Measurements from ENCODE around the gene LDLR.
"Not testable (repeated sequence)": the region's sequence is repeated elsewhere in the genome, so short reads cannot be mapped to it uniquely, and the experiment has no call there.

The LDLR gene

DNA sequence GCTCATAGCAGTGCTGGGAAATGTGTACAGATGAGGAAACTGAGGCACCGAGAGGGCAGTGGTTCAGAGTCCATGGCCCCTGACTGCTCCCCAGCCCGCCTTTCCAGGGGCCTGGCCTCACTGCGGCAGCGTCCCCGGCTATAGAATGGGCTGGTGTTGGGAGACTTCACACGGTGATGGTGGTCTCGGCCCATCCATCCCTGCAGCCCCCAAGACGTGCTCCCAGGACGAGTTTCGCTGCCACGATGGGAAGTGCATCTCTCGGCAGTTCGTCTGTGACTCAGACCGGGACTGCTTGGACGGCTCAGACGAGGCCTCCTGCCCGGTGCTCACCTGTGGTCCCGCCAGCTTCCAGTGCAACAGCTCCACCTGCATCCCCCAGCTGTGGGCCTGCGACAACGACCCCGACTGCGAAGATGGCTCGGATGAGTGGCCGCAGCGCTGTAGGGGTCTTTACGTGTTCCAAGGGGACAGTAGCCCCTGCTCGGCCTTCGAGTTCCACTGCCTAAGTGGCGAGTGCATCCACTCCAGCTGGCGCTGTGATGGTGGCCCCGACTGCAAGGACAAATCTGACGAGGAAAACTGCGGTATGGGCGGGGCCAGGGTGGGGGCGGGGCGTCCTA, 15.9 kb downstream of the LDLR start:
- H3K36me3 ChIP-seq (ENCODE audit: control insufficient read depth, insufficient read depth, low read length), result peaks cover 97% of the 10 kb centered on the region
- H3K9me3 ChIP-seq (ENCODE audit: control insufficient read depth, low read length), result no peaks in the 10 kb centered on the region
- no peak overlapping the region for H3K27ac ChIP-seq (ENCODE audit: low read depth, low read length, severe bottlenecking)
- 97% methylated on average over 32 to 36 of the region's 36 CpGs for WGBS, 2 experiments (ENCODE audit: insufficient coverage in 2 of 2)
- H3K4me3 ChIP-seq (ENCODE audit: extremely low read depth, insufficient read depth, low read length, poor library complexity, severe bottlenecking), result no peak overlapping the region
- no peaks in the 10 kb centered on the region for H3K4me1 ChIP-seq (ENCODE audit: control insufficient read depth, insufficient read depth, low read length, poor library complexity, severe bottlenecking)

DNA sequence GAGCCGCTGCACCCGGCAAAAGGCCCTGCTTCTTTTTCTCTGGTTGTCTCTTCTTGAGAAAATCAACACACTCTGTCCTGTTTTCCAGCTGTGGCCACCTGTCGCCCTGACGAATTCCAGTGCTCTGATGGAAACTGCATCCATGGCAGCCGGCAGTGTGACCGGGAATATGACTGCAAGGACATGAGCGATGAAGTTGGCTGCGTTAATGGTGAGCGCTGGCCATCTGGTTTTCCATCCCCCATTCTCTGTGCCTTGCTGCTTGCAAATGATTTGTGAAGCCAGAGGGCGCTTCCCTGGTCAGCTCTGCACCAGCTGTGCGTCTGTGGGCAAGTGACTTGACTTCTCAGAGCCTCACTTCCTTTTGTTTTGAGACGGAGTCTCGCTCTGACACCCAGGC, 17.2 kb downstream of the LDLR start:
- Histone ChIP-seq H3K36me3 (ENCODE audit: control insufficient read depth, insufficient read depth, low read length) (peaks cover 97% of the 10 kb centered on the region), H3K27ac (ENCODE audit: low read depth, low read length, severe bottlenecking) (peak overlapping the region; percentile 59), H3K4me1 (ENCODE audit: control insufficient read depth, insufficient read depth, low read length, poor library complexity, severe bottlenecking) (no peaks in the 10 kb centered on the region), H3K4me3 (ENCODE audit: extremely low read depth, insufficient read depth, low read length, poor library complexity, severe bottlenecking) (no peak overlapping the region), H3K9me3 (ENCODE audit: control insufficient read depth, low read length) (no peaks in the 10 kb centered on the region)
- 95 to 96% methylated on average over 13 of the region's 13 CpGs for WGBS, 2 experiments (ENCODE audit: insufficient coverage in 2 of 2)

DNA sequence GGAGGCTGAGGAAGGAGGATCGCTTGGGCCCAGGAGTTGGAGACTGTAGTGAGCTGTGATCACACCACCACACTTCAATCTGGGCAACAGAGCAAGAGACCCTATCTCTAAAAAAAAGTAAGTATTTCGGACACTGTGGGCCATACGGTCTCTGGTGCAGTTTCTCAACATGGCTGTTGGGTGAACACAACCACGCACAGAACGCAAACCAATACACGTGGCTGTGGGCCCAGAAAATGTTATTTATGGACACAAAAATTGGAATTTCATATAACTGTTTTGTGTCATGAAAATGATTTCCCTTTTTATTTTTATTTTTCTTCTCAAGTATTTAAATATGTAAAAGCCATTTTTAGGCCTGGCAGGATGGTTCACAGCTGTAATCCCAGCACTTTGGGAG, 19.5 kb downstream of the LDLR start:
- 96 to 98% methylated on average over 5 of the region's 6 CpGs for WGBS, 2 experiments (ENCODE audit: insufficient coverage in 2 of 2)
- peaks cover 97% of the 10 kb centered on the region for H3K36me3 ChIP-seq (ENCODE audit: control insufficient read depth, insufficient read depth, low read length)

DNA sequence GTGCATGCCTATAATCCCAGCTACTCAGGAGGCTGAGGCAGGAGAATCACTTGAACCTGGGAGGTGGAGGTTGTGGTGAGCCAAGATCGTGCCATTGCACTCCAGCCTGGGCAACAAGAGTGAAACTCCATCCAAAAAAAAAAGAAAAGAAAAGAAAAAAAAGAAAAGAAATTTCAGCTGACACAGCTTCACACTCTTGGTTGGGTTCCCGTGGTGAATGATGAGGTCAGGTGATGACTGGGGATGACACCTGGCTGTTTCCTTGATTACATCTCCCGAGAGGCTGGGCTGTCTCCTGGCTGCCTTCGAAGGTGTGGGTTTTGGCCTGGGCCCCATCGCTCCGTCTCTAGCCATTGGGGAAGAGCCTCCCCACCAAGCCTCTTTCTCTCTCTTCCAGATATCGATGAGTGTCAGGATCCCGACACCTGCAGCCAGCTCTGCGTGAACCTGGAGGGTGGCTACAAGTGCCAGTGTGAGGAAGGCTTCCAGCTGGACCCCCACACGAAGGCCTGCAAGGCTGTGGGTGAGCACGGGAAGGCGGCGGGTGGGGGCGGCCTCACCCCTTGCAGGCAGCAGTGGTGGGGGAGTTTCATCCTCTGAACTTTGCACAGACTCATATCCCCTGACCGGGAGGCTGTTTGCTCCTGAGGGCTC, 22.0 kb downstream of the LDLR start:
- Histone ChIP-seq H3K27ac (ENCODE audit: low read depth, low read length, severe bottlenecking) (no peak overlapping the region), H3K36me3 (ENCODE audit: control insufficient read depth, insufficient read depth, low read length) (peaks cover 97% of the 10 kb centered on the region), H3K9me3 (ENCODE audit: control insufficient read depth, low read length) (no peaks in the 10 kb centered on the region), H3K4me1 (ENCODE audit: control insufficient read depth, insufficient read depth, low read length, poor library complexity, severe bottlenecking) (no peaks in the 10 kb centered on the region), H3K4me3 (ENCODE audit: extremely low read depth, insufficient read depth, low read length, poor library complexity, severe bottlenecking) (no peak overlapping the region)
- WGBS, 2 experiments (ENCODE audit: insufficient coverage in 2 of 2), result 99 to 100% methylated on average over 7 to 13 of the region's 15 CpGs

More for the DNA sequence above, 19.5 kb downstream of the LDLR start:
- Histone ChIP-seq H3K4me3 (ENCODE audit: extremely low read depth, insufficient read depth, low read length, poor library complexity, severe bottlenecking) (no peak overlapping the region), H3K4me1 (ENCODE audit: control insufficient read depth, insufficient read depth, low read length, poor library complexity, severe bottlenecking) (no peaks in the 10 kb centered on the region), H3K9me3 (ENCODE audit: control insufficient read depth, low read length) (no peaks in the 10 kb centered on the region), H3K27ac (ENCODE audit: low read depth, low read length, severe bottlenecking) (no peak overlapping the region)

DNA sequence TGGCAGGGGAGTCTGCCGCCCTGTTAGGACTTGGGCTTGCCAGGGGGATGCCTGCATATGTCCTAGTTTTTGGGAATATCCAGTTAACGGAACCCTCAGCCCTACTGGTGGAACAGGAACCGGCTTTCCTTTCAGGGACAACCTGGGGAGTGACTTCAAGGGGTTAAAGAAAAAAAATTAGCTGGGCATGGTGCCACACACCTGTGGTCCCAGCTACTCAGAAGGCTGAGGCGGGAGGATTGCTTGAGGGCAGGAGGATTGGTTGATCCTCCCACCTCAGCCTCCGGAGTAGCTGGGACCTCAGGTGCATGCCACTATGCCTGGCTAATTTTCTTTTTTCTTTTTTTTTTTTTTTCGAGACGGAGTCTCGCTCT, 22.5 kb downstream of the LDLR start:
- no peak overlapping the region for H3K27ac ChIP-seq (ENCODE audit: low read depth, low read length, severe bottlenecking)
- H3K36me3 ChIP-seq (ENCODE audit: control insufficient read depth, insufficient read depth, low read length), result peaks cover 97% of the 10 kb centered on the region
- H3K4me1 ChIP-seq (ENCODE audit: control insufficient read depth, insufficient read depth, low read length, poor library complexity, severe bottlenecking), result no peaks in the 10 kb centered on the region
- WGBS, 2 experiments (ENCODE audit: insufficient coverage in 2 of 2), result 98 to 100% methylated on average over 4 of the region's 8 CpGs
- no peaks in the 10 kb centered on the region for H3K9me3 ChIP-seq (ENCODE audit: control insufficient read depth, low read length)
- no peak overlapping the region for H3K4me3 ChIP-seq (ENCODE audit: extremely low read depth, insufficient read depth, low read length, poor library complexity, severe bottlenecking)

DNA sequence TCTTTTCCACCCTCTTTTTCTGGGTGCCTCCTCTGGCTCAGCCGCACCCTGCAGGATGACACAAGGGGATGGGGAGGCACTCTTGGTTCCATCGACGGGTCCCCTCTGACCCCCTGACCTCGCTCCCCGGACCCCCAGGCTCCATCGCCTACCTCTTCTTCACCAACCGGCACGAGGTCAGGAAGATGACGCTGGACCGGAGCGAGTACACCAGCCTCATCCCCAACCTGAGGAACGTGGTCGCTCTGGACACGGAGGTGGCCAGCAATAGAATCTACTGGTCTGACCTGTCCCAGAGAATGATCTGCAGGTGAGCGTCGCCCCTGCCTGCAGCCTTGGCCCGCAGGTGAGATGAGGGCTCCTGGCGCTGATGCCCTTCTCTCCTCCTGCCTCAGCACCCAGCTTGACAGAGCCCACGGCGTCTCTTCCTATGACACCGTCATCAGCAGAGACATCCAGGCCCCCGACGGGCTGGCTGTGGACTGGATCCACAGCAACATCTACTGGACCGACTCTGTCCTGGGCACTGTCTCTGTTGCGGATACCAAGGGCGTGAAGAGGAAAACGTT, 24.0 kb downstream of the LDLR start:
- WGBS, 2 experiments (ENCODE audit: insufficient coverage in 2 of 2), result 97% methylated on average over 23 to 24 of the region's 27 CpGs
- Histone ChIP-seq H3K9me3 (ENCODE audit: control insufficient read depth, low read length) (no peaks in the 10 kb centered on the region), H3K4me3 (ENCODE audit: extremely low read depth, insufficient read depth, low read length, poor library complexity, severe bottlenecking) (no peak overlapping the region), H3K36me3 (ENCODE audit: control insufficient read depth, insufficient read depth, low read length) (peaks cover 100% of the 10 kb centered on the region), H3K4me1 (ENCODE audit: control insufficient read depth, insufficient read depth, low read length, poor library complexity, severe bottlenecking) (no peaks in the 10 kb centered on the region), H3K27ac (ENCODE audit: low read depth, low read length, severe bottlenecking) (no peak overlapping the region)

DNA sequence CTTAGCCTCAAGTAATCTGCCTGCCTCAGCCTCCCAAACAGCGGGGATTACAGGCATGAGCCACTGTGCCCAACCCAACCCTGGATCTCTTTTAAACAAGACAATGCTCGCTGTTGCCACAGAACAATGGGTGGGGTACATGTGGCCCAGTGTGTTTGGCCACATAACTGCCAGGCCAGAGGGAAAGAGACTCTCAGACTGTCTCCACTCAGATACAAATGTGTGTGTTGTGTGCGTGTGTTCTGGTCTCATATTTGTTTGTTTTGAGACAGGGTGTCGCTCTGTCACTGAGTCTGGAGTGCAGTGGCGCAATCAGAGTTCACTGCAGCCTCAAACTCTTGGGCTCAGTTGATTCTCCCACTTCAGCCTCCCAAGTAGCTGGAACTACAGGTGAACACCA, 25.8 kb downstream of the LDLR start:
- Histone ChIP-seq H3K4me3 (ENCODE audit: extremely low read depth, insufficient read depth, low read length, poor library complexity, severe bottlenecking) (no peak overlapping the region), H3K36me3 (ENCODE audit: control insufficient read depth, insufficient read depth, low read length) (peaks cover 96% of the 10 kb centered on the region), H3K27ac (ENCODE audit: low read depth, low read length, severe bottlenecking) (peak overlapping the region; percentile 45), H3K4me1 (ENCODE audit: control insufficient read depth, insufficient read depth, low read length, poor library complexity, severe bottlenecking) (no peaks in the 10 kb centered on the region), H3K9me3 (ENCODE audit: control insufficient read depth, low read length) (no peaks in the 10 kb centered on the region)
- WGBS, 2 experiments (ENCODE audit: insufficient coverage in 2 of 2), result 96 to 100% methylated on average over 4 to 5 of the region's 5 CpGs

DNA sequence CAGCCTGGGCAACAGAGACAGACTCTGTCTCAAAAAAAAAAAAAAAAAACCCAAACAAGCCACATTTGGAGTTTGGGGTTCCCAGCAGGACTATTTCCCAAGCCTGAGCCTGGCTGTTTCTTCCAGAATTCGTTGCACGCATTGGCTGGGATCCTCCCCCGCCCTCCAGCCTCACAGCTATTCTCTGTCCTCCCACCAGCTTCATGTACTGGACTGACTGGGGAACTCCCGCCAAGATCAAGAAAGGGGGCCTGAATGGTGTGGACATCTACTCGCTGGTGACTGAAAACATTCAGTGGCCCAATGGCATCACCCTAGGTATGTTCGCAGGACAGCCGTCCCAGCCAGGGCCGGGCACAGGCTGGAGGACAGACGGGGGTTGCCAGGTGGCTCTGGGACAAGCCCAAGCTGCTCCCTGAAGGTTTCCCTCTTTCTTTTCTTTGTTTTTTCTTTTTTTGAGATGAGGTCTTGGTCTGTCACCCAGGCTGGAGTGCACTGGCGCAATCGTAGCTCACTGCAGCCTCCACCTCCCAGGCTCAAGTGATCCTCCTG, 26.7 kb downstream of the LDLR start:
- Histone ChIP-seq H3K4me3 (ENCODE audit: extremely low read depth, insufficient read depth, low read length, poor library complexity, severe bottlenecking) (no peak overlapping the region), H3K36me3 (ENCODE audit: control insufficient read depth, insufficient read depth, low read length) (peaks cover 96% of the 10 kb centered on the region), H3K4me1 (ENCODE audit: control insufficient read depth, insufficient read depth, low read length, poor library complexity, severe bottlenecking) (no peaks in the 10 kb centered on the region), H3K27ac (ENCODE audit: low read depth, low read length, severe bottlenecking) (no peak overlapping the region), H3K9me3 (ENCODE audit: control insufficient read depth, low read length) (no peaks in the 10 kb centered on the region)
- 89 to 93% methylated on average over 8 to 11 of the region's 11 CpGs for WGBS, 2 experiments (ENCODE audit: insufficient coverage in 2 of 2)

DNA sequence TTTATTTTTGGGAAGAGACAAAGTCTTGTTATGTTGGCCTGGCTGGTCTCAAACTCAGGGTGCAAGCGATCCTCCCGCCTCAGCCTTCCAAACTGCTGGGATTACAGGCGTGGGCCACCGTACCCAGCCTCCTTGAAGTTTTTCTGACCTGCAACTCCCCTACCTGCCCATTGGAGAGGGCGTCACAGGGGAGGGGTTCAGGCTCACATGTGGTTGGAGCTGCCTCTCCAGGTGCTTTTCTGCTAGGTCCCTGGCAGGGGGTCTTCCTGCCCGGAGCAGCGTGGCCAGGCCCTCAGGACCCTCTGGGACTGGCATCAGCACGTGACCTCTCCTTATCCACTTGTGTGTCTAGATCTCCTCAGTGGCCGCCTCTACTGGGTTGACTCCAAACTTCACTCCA, 27.2 kb downstream of the LDLR start:
- peaks cover 95% of the 10 kb centered on the region for H3K36me3 ChIP-seq (ENCODE audit: control insufficient read depth, insufficient read depth, low read length)
- H3K27ac ChIP-seq (ENCODE audit: low read depth, low read length, severe bottlenecking), result no peak overlapping the region
- H3K4me3 ChIP-seq (ENCODE audit: extremely low read depth, insufficient read depth, low read length, poor library complexity, severe bottlenecking), result no peak overlapping the region
- 99% methylated on average over 9 of the region's 9 CpGs for WGBS, 2 experiments (ENCODE audit: insufficient coverage in 2 of 2)
- H3K4me1 ChIP-seq (ENCODE audit: control insufficient read depth, insufficient read depth, low read length, poor library complexity, severe bottlenecking), result no peaks in the 10 kb centered on the region
- H3K9me3 ChIP-seq (ENCODE audit: control insufficient read depth, low read length), result no peaks in the 10 kb centered on the region

DNA sequence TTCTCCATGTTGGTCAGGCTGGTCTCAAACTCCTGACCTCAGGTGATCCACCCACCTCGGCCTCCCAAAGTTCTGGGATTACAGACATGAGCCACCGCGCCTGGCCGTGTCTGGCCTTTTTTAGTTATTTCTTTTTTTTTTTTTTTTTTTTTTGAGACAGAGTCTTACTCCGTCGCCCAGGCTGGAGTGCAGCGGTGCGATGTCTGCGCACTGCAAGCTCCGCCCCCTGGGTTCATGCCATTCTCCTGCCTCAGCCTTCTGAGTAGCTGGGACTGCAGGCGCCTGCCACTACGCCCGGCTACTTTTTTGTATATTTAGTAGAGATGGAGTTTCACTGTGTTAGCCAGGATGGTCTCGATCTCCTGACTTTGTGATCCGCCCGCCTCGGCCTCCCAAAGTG, 32.7 kb downstream of the LDLR start:
- 97 to 98% methylated on average over 5 to 6 of the region's 17 CpGs for WGBS, 2 experiments (ENCODE audit: insufficient coverage in 2 of 2)
- not testable (repeated sequence) for H3K9me3 ChIP-seq (ENCODE audit: control insufficient read depth, low read length)
- H3K36me3 ChIP-seq (ENCODE audit: control insufficient read depth, insufficient read depth, low read length), result peaks cover 91% of the 10 kb centered on the region

DNA sequence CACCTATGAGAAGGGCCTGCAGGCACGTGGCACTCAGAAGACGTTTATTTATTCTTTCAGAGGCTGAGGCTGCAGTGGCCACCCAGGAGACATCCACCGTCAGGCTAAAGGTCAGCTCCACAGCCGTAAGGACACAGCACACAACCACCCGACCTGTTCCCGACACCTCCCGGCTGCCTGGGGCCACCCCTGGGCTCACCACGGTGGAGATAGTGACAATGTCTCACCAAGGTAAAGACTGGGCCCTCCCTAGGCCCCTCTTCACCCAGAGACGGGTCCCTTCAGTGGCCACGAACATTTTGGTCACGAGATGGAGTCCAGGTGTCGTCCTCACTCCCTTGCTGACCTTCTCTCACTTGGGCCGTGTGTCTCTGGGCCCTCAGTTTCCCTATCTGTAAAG, 33.9 kb downstream of the LDLR start:
- WGBS, 2 experiments (ENCODE audit: insufficient coverage in 2 of 2), result 95 to 96% methylated on average over 12 to 13 of the region's 13 CpGs

More for the DNA sequence above, 32.7 kb downstream of the LDLR start:
- H3K4me1 ChIP-seq (ENCODE audit: control insufficient read depth, insufficient read depth, low read length, poor library complexity, severe bottlenecking); H3K4me3 ChIP-seq (ENCODE audit: extremely low read depth, insufficient read depth, low read length, poor library complexity, severe bottlenecking); H3K27ac ChIP-seq (ENCODE audit: low read depth, low read length, severe bottlenecking): not testable (repeated sequence)

More for the DNA sequence above, 33.9 kb downstream of the LDLR start:
- Histone ChIP-seq H3K36me3 (ENCODE audit: control insufficient read depth, insufficient read depth, low read length) (peaks cover 91% of the 10 kb centered on the region), H3K4me3 (ENCODE audit: extremely low read depth, insufficient read depth, low read length, poor library complexity, severe bottlenecking) (no peak overlapping the region), H3K4me1 (ENCODE audit: control insufficient read depth, insufficient read depth, low read length, poor library complexity, severe bottlenecking) (no peaks in the 10 kb centered on the region), H3K9me3 (ENCODE audit: control insufficient read depth, low read length) (no peaks in the 10 kb centered on the region), H3K27ac (ENCODE audit: low read depth, low read length, severe bottlenecking) (no peak overlapping the region)
